Activated gamma-delta T cell (primary cell): ENCODE measurements around the gene MBNL1.

Experiments
- DNase-seq: peaks from one replicate; lab custom pipeline; 2025; lab: John Stamatoyannopoulos, UW
- total RNA-seq, 2 donors: gene quantifications; one replicate each; lab custom pipeline; 2026; lab: John Stamatoyannopoulos, UW

MBNL1 gene, protein sequence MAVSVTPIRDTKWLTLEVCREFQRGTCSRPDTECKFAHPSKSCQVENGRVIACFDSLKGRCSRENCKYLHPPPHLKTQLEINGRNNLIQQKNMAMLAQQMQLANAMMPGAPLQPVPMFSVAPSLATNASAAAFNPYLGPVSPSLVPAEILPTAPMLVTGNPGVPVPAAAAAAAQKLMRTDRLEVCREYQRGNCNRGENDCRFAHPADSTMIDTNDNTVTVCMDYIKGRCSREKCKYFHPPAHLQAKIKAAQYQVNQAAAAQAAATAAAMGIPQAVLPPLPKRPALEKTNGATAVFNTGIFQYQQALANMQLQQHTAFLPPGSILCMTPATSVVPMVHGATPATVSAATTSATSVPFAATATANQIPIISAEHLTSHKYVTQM
- 699 to 826 reads per million in 2 donors for total RNA-seq

DNA sequence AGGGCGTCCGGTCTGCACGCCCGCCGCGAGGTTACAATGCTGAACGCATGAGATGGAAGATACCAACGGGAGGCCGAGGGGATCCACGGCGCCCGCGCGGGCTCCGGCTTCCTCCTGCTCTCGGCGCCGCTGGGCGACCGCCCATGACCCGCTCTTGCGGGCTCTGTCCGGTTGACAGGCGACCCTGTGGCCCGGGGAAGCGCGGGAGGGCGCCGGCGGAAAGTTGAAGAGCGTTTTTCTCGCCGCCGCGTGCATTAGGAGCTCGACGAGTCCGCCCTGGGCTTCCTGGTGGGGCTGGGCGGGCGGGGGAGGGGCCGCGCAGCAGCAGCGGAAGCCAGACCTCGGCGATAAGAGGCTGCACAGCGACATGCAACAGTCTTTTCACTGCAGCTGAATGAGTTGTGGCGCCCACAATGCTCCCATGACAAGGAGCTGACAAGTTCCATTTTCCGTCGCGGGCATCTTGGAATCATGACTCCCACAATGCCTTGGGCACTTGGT is at the start of gene MBNL1:
Gene MBNL1 (plus strand): TSS at position 375 of the 501 bp plus-strand sequence. CDS start 31,265 bp downstream, outside the sequence.
- peak; percentile 69 for DNase-seq

DNA sequence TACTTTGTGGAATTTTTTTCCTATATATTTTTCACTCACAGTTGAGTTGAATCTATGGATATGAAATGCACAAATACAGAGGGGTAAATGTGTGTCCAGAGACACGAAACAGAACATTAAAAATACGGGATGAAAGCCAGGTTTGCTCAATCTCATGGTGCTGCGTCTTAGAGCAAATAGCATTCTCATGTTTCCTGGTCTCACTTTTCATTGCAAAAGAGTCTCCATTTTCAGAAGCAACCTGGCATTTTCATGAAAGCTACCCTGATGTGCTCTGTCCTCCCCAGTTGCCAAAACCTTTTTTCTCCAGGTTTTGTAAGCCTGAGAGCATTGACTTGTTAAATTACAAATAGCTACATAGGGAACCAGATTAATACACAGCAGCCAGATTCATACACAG is 49.5 kb upstream of the MBNL1 start:
- DNase-seq = no peak

DNA sequence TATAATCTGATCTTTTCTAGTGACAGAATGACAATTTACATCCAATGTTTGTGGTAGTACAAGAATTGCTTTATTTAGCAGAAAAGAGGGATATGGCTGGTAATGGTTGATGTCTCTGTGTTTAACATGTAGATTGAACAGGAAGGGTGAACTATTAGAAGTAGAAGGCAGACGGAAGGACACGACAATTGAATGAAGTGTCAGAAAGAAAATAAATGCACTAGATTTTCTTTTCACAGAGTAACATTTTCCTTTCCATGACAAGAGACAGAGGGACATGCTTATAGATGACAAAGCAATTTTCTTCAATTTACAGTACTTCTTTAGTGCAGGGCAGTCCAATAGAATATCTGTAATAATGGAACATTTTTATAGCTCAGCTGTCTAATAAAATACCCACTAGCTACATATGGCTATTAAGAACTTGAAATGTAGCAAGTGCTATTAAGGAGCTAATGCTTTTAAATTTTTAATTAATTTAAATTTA is 48.9 kb upstream of the MBNL1 start:
- no peak for DNase-seq

DNA sequence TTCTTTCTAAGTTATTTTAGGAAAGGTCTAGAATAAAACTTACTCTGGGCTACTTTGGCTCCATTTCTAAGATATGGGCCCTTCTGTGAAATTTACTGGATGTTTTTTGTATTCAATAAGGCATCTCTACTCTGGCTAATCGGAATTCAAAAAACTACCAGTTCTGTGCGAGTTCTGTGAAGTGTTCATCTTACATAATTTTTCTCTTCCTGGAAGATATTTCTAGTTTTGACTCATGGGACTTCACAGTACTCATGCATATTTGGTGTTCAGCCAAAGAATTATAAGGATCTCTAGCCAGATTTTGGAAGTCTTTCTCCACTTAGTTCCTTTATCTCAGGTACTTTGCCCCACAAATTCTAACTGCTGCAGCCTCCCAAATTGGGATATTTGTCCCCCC is 46.4 kb upstream of the MBNL1 start:
- no peak for DNase-seq

DNA sequence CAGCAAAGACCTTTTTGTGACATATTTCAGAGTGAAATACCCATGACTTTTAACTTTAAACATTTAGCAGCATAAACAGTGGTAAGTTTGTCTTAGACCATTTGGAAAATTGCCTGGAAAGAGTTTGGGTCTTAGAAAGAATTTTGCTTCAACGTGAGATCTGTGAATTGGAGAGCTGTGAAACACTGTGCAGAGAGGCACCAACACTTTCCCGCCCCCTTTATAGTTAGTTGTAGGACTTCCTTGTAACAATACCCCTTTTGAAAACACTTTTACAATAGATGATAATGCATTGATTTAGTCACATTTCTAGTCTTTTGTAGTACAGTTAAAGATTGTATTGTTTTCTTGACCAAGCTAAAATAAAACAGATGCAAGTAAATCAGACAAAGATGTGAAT is 43.5 kb upstream of the MBNL1 start:
- DNase-seq = no peak

DNA sequence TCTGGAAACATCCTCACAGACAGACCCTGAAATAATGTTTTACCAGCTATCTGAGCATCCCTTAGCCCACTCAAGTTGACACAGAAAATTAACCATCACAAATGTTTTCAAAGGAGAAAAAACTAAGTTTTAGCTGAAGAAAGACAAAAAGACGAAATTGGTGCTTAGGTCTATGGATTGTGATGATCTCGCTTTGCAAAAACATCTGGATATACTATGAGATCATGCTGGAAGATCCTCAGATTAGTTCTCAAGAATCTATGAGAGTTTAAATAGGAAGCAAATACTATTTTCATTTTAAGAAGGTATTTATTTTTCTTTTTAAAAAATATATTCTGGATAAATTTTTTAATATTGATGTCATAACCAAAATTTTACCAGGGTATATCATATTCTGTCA is 42.6 kb upstream of the MBNL1 start:
- no peak for DNase-seq

DNA sequence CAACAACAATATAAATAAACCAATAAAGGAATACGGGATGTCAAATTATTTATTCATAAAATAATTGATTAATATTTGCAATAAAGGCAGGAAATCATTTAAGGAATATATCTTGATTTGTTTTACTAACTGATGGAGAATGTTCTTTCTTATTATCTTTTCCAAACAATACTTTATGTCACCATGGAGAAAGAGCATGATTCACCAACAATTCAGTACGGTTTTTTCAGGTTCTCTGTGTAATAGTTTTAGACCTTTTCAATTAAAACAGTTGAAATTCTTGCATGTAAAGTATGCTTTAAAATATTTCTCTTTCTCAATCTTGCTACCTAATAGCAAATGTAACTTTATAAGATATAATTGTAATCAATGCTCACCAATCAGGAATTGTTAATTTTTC is 41.7 kb upstream of the MBNL1 start:
- no peak for DNase-seq

DNA sequence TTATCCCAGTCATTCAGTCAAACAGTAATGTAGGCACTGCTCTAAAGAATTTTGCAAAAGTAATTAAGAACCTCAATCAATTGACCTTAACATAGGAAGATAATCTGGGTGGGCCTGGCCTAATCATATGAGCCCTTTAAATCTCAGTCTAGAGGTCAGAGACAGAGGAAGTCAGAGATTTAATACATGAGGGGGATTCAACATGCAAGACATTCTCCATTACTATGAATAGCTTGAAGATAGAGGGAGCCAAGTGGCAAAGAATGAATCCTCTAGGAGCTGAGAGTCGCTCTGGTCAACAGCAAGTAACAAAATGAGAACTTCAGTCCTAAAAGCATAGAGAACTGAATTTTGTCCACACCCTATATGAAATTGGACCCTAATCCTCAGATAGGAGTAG is 39.0 kb upstream of the MBNL1 start:
- no peak for DNase-seq

DNA sequence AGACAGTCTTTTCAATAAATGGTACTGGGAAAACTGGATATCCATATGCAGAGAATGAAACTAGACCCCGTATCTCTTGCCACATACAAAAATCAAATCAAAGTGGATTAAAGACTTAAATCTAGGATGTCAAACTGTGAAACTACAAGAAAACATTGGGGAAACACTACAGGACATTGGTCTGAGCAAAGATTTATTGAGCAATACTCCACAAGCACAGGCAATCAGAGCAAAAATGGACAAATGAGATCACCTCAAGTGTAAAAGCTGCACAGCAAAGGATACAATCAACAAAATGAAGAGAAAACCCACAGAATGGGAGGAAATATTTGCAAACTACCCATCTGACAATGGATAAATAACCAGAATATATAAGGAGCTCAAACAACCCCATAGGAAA is 38.4 kb upstream of the MBNL1 start:
- no peak for DNase-seq

DNA sequence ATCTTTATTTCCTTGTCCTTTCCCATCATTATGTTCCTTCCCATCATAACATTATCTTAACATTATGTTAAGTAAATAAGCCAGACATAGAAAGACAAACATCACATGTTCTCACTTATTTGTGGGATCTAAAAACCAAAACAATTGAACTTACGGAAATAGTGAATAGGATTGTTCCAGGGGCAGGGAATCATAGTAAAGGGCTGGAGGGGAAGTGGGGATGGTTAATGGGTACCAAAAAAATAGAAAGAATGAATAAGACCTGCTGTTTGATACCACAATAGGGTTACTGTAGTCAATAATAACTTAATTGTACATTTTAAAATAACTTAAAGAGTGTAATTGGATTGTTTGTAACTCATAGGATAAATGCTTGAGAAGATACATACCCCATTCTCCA is 36.7 kb upstream of the MBNL1 start:
- no peak for DNase-seq

DNA sequence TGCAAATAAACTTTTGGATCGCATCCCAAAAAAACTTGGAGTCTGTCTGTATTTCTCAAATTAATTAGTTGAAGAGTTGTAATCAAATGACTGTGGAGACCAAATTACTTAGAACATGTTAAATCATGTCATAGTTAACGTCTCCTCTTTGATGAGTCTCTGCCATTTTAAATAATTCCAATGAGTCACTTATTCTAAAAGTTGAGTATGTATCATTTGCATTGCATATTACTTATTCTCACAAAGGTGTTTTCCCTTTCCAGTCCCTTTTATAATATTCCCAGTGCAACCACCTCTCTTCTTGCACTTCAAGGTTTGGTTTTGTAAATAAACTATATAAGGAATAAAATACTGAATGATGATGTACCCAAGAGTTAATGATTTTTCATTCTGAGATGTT is 36.0 kb upstream of the MBNL1 start:
- DNase-seq = no peak

DNA sequence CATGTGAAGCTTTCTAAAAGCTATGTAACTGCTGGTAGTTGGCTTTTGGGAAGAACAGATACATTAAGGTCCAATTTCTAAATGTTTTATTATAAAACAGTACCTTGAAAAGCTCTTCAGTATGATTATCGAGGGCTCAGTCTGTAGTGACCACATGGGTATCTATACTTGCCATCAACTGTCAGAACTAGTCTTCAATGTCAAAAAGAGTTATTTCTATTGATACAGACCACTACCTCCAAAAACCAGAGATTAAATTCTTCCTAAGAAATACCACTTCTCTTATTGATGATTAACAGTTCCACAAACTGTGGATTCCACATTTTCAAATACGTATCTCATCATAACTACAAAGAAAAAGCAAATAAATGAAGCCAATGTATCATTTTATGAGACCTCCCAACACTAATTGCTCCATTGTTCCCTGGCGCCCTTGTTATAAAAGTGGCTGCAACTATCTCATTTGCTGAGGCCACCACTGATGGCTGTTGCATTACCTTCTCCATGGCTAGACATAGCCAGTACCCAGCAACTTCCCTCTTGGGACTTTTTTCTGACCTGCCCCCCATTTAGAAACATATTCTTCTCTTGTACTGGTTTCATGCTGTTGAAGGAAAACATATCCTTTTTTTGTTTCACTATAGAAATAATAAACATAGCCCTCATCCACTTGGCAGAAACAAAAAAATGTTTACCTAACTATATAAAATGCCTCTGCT is 33.9 kb upstream of the MBNL1 start:
- DNase-seq = no peak

DNA sequence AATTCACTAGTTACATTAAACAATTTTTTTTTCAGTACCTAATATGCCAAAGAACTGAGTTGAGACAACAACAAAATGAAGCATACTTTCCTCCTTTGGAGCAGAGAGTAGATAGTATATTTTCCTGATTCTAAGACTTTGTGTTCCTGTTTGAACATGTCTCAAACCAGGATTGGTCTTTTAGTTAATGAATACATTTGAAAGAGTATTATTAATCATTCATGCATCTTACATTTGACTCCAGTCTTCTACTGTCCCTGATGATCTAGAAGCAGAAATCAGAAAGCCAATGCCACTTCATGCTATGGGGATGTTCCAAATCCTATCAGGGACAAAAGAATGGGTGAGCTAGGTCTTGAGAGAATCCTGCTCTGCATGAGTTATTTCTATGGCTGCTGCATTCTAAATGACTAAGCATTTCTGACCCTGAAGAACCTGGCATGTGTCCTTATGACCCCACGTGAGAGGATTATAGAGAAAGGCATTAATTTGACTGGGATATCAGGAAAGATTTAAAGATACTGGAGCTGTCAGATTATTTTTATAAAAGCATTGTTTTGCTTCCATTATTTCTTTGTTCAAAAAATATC is 32.9 kb upstream of the MBNL1 start:
- no peak for DNase-seq

DNA sequence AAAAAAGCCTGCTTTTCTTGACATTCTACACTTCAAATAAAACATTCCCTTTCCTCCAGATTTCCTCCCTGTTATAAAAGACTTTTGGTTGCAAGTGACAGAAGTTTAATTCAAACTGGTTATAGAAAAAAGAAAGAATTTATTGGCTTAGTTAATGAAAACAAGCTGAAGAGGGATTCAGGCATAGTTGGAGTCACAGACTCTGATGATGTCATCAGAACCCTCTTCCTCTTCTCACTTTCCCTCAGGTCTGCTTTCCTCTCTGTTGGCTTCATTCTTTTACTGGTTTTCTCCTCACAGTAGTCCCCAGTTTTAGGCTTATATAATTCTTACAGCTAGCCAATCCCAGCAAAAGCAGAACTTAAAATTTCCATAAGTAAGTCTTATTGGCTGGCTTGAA is 32.0 kb upstream of the MBNL1 start:
- no peak for DNase-seq

DNA sequence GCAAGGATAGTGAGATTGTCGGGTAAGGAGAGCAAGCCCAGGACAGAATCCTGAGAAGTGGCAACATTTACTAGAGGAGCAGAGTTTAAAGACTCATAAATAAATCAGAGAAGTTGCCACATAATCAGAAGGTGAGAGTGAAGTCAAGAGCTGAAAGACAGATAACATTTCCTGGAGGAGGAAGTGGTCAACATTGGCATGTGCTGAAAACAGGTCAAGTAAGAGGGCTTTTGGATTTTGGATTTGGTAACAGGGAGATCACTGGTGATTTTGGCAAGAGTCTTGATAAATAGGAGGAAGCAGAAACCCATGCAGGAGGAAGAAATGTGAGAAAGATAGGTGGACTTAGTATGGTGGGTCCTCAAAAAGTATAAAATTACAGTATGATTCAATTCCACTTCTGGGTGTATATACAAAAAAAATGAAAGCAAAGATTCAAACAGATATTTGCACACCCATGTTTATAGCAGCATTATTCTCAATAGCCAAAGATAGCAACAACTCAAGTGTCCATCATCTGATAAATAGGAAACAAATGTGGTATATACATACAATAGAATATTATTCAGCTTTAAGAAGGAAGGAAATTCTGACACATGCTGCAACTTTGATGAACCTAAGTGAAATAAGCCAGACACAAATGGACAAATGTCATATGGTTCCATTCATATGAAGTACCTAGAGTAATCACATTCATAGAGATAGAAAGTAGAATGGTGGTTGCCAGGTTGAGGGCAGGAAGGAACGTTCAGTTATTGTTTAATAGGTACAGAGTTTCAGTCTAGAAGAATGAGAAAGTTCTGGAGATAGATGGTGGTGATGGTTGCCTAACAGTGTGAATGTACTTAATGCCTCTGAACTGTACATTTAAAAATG is 27.3 kb upstream of the MBNL1 start:
- no peak for DNase-seq

DNA sequence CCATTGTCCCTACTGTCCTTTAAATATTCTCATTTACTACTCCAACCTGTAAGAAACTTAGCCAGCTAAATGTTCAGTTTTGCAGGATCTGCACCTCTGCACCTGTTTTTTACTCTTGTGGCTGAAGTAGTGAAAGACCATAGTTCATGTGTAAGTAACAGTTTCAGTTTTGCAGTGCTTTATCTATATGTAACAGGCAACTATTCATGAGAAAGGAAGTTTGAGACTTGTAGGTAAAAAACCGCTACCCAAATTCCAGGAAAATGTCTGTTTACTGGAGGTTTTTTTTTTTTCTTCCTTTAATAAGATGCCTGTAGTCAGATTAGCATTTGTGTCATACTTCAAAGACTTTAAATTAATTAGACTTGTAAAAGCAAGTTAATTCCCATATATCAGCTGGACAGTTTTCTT is 25.4 kb upstream of the MBNL1 start:
- no peak for DNase-seq

DNA sequence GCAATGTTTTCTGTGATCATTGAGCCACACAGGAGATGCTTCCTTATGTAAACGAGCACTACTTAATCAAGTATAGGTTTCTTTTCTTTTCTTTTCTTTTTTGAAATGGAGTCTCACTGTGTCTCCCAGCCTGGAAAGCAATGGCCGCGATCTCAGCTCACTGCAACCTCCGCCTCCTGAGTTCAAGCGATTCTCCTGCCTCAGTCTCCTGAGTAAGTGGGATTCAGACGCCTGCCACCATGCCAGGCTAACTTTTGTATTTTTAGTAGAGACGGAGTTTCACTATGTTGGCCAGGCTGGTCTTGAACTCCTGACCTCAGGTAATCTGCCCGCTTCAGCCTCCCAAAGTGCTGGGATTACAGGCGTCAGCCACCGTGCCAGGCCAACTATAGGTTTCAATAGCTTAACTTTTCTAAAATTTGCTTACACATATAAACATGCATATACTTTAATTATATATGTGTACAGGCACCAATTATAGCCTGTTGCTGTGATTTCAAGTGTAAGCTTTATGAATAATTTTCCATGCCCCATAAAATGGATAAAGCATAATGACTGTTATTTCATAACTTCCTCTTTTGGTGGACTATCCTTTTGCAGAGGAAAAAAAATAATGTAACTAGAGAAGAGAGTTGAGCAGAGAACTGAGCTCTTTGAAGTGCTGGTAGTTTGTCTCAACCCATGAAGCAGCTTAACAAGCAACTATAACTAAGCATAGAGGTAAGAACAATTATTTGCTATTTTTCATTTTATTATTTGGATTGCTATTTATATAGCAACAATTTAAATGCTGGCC is 24.8 kb upstream of the MBNL1 start:
- DNase-seq = no peak

DNA sequence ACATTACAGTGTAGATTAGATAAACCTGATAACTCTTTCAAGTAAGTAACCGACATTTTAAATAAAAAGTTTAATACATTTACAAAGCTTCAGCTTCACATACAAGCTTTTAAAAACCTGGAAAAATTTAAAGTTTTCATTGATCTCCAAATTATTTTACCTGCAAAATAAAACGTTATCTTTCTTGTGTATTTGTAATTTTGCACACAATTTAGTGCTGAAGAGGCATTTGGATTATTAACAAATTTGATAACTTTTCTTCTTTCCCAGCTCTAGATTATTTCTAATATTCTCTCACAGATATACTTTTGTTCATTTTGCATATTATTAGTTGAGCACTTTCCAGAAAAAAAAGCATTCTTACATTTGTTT is 24.2 kb upstream of the MBNL1 start:
- DNase-seq = no peak

DNA sequence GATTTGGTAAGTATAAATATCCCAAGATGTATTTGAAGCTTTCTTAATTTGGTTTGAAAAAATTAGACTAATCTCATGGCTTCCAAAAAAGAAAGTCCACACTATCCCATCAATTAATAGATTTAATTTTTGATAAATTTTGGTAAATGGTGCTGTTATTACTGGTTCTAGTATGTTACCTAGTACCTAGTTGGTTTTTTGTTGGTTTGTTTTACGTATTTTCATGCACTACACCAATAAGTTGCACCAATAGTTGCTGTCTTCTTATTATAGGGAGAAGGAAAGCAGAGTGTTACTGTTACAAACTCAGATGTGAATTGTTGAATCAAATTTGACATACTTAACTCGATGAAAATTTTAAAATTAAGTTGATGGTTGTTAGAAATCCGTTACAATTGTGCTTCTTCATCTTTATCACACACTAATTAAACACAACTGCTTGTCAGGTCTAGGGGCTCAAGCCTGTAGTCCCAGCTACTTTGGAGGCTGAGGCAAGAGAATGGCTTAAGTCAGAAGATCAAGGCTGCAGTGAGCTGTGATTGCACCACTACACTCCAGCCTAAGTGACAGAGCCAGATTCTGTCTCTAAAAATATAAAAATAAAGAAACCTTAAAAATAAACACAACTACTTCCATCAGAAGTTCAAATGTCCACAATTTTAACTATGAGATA is 23.1 kb upstream of the MBNL1 start:
- DNase-seq = no peak

DNA sequence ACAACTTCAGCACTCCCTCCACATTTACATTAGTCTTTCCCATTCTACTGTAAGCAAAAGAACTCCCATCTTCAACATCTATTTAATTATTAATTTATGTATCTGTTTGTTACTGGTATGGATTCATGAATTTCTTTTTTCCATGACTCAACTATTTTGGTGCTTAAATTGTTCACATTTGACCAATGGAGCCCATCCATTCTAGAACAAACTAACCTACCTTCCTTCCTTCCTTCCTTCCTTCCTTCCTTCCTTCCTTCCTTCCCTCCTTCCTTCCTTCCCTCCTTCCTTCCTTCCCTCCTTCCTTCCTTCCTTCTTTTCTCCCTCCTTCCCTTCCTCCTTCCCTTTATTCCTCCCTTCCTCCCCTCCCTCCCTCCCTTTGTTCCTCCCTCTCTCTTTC is 16.8 kb upstream of the MBNL1 start:
- DNase-seq = no peak
